HG02610 (cell line): ENCODE data around the gene CEACAM5.
"Not testable (repeated sequence)": the region's sequence is repeated elsewhere in the genome, so short reads cannot be mapped to it uniquely, and the experiment has no call there.

Source experiments
- ATAC-seq: cut with Tn5 transposase; IDR thresholded peaks from one replicate; pipeline ENCODE4 v1.9.1; 2021; ENCODE audit warnings: mild to moderate bottlenecking, moderate library complexity; ENCODE audit not compliant: unreplicated experiment

CEACAM5 gene

DNA sequence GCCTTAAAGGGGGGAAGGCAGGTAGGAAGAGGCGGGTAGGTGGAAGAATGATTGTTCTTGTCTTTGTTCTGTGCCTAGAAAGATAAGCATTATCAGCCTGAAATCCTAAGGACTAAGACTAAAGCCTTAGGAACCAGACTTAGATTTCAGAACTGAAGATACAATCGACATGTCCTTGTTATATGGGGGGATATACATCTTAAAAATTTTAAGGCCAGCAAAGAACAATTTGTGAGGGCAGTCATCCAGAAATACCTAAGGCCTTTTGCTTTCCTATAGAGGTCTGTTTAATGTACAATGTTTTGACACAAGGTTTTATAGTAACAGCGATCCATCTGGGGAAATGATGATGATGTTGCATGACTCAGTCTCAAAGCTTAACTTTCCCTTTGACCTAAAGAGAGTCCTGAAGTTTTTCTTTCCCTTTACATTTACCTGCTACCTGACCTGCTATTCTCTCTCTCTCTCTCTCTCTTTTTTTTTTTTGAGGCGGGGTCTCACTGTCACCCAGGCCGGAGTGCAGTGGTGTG, 26.7 kb downstream of the CEACAM5 start:
- no peak for ATAC-seq

DNA sequence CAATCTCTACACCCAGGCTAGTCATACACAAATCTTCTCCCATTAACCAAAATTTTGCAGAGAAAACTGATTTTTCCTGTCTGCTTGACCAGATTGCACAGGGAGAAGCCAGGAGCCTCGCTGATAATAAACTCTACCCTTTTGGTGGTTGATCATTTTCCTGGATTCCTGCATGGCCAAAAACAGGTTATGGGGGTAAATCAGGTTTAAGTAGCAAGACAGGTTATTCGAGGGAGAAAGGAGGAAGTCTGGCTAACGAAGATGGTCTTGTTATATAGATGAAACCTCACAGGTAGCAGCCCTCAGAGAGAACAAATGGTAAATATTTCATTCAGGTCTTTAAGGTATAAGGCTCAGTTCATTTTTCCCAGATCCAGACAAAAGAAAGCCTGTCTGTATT, 30.9 kb downstream of the CEACAM5 start:
- no peak for ATAC-seq

DNA sequence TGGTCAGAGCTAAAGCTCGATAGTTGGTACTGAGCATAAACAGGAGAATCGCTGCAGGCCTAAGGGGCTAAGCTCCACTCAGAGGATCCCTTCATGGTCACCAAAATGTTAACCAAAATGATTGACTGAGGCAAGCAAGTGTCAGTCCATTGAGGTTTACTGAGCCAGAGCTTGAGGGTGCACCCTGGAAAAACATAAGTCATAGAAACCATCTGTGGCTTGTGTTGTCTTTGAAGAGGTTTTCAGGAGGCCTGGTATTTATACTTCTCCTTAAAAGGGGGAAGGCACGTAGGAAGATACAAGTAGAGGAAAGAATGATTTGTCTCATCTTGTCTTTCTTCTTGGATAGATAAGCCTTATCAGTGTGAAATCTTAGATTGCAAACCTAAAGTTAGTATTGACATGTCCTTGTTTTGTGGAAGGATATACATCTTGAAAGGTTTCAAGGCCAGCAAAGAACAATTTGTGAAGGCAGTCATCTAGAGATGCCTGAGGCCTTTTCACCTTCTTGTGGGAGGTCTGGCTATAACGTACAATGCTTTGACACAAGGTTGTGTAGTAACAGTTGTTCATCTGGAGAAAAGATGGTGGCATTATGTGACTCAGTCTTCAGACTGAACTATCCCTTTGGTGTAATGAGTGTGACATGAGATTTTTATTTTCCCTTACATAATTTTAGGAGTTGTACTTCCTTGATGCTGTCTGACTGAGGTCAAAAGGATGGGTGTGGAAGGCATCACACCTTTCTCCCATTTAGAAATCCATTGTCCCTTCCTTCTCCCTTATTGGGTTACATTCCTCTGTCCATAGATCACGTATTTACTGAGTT, 32.2 kb downstream of the CEACAM5 start:
- ATAC-seq, result no peak

DNA sequence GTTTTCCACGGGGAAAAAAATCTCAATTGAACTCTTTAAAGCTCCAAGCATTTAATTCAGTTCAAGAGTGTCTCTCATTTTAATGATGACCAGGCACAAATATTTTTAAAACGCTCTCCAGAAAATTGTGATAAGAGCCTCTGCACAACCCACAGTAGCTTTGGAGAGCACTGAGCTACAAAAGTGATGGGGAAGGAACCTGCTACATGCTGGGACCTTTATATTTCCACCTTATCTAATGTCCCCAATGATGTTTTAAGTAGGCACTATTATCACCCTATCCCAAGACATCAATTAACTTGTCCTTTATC, 32.8 kb downstream of the CEACAM5 start:
- no peak for ATAC-seq

DNA sequence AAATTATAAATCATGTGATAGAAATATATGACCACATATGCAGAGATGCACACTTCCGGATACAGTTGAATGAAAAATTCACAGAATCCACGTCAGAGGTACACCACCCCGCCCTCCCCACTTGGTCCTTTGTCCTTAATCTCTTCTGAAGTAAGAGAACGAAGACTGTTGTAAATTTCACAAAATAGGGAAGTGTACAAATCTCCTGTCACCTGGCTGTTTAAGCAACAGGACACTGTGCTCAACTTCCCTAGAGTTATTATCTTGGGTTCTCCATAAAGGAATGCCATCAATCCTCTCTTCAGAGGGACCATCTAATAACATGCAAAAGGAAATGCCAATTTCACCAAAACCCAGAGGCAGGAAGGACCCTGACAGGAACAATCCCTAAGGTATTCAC, 36.4 kb downstream of the CEACAM5 start:
- ATAC-seq, result no peak

DNA sequence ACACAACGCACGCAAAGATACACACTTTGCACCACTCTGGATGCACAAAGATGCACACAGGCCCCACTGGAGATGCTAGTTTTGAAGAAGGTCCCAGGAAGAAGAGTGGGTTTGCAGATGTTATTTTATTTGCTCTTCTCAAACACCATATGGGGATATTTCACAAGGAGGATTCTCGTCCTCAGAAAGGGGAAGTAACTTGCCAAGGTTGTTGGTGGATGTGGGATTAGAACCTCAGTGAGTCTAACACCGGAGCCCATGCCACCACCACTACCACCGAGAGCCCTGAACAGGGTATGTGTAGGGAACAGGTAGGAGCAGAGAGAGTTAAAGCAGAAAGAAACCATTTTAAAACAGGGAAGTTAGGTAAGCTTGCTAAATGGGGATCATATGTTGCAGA, 37.3 kb downstream of the CEACAM5 start:
- ATAC-seq, result no peak

DNA sequence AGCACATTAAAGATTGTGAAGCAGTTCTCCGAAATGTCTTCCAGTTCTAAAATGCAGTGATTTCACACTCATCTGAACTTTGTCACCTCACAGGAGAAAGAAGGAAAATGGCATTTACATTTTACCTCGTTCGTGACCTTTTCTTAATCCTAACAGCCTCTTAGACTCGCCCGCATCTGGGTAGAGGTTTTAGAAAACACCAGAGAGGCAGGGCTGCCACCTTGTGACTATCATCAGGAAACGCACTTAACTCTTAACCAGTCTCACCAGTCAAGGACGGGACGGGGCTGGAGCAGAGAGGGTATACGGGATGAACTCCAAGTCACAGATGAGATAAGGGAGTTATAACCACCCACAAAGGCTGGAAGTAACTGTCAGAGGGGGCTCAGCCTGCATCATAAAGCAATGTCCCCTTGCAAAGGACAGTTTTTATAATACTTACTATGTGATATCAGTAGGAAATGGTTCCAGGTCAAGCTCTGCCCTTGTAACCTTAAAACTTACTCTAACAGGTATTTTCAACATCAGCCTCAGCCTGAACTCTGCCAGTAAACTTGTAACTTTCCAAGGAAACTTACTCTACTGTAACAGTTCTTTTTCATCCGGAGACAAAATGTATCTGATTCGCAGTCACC, 38.3 kb downstream of the CEACAM5 start:
- no peak for ATAC-seq

DNA sequence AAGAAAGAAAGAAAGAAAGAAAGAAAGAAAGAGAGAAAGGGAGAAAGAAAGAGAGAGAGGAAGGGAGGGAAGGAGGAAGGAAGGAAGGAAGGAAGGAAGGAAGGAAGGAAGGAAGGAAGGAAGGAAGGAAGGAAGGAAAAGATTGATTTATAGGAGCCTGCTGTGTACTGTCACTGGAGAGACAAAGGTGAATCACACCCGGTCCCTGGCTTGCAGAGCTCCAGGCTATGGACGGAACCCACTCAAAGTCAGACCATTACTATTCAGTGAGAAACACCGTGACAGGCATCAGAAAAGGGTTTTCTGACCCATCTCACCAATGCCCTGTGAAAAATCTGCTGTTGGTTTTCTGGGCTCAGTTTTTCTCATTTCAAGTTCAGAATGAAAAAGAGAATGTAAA, 39.6 kb downstream of the CEACAM5 start:
- ATAC-seq, result no peak

DNA sequence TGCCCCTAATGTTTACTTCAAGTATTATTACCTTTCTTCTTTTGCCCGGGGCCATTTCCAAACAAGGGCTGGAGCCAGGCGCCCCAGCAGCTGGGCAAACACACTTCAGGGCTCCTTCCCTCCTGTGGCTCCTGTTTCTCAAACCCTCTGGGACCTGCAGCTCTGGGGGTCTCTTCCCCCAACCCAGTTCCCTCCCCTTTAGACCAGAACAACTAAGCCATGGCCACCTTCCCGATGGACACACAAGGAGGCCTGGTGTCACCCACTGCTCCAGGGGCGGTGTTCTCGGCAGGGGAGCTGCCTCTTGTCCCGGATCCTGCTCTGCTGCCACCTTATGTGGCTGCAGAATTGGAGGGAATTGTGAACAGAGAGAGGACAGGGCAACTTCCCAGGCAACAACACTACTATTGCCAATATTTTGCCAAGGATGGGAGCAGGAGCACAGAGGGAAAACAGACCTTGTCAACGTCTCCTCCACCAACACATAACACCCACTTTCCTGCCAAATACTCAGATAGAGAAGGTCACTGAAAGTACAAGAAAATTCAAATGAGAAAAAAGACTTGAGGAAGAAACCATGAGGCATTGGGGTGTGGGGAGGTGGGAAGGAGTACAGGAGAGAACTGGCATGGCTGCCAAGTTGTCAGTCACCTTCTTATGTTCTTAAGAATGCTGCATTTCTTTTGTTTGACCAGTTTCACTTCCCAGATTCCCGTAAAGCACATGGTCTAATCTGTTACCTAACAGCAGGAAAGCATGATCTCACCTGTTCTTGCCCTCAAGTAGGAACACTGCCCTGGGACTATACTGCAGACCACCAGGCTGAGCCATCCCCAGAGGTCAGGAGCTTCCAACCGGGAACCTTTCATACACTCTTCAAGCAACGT, 42.1 kb downstream of the CEACAM5 start:
- ATAC-seq, result not testable (repeated sequence)

DNA sequence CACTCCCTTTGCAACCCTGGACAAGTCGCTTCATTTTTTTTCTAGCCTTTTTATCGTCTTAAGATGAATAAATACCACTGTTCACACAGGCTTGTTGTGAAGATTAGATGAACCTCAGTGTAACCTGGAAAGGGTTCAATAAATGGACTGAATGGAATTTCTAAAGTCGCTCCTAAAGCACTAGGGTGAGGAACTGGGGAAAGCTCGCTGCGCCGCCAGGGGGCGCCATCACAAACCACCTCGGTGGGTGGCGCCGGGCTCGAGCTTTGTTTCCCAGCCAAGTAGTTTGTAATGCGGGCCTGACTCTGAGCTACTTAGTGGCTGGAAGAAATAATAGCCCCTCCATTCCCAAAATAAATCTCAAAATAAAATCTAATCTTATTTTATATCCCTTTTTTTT, 44.7 kb downstream of the CEACAM5 start:
- no peak for ATAC-seq

DNA sequence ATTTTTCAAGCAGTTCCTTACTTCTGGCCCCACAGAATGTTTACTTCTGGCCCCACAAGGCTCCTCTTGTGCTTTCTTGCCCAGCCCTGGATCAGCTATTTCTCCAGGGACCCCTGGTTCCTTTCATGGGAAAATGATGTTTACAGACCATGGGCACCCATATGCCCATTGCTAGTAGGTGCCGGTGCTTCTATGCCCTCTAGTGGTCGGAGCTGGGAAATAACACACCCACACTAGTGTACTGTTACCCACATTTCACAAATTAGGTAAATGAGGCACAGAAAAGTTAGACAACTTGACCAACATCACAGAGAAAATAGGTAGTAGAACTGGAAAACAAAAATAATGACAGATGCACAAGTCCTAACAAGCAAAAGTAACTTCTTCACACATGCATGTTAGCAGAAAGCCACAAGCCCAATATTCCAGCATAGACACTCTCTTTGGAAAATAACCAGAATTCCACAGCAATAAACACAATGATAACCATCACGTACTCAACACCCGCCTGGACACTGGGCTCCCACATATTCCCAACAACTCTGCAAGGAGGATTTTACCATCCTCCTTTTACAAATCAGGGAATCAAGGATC, 45.6 kb downstream of the CEACAM5 start:
- no peak for ATAC-seq

DNA sequence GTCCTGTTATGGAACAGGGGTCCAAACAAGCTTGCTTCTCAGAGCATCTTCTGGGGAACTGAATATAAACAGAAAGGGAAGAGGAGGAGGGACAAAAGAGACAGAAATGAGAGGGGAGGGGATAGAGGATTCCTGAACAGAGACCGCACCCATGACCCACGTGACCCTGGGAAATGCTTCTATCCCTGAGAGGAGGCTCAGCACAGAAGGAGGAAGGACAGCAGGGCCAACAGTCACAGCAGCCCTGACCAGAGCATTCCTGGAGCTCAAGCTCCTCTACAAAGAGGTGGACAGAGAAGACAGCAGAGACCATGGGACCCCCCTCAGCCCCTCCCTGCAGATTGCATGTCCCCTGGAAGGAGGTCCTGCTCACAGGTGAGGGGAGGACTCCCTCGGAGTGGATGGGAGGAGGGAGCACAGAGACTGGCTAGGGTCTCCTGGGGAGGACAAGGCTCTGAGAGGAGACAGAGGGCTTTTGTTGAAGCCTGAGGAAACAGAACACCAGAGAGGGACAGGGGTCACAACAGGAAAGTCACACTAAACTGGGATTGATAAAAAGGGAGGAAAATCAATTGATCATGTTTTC, 47.0 kb downstream of the CEACAM5 start, which contains the start of gene CEACAM6:
TSS of gene CEACAM6 (plus strand) at position 203 of the 586 bp plus-strand sequence. CDS start at position 312, 109 bp downstream.
- no peak for ATAC-seq

DNA sequence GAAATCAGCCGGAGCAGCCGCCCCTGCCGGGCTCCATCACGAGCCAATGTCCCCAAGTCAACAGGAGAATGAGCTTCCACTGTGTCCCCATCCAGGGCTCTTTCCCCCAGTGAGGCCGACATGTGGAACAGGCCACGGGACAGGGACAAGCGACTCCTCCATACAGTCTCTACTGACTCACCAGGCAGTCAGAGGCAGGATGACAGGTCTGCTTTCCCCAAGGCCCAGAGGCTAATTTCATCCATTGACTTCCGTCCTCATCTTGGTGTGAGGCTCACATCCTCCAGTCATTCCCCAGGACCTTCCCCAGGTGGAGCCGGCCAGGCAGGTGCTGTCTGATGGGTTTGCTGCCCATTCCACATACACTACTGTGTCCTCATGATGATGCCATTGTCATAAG, 50.4 kb downstream of the CEACAM5 start:
- ATAC-seq, result no peak

DNA sequence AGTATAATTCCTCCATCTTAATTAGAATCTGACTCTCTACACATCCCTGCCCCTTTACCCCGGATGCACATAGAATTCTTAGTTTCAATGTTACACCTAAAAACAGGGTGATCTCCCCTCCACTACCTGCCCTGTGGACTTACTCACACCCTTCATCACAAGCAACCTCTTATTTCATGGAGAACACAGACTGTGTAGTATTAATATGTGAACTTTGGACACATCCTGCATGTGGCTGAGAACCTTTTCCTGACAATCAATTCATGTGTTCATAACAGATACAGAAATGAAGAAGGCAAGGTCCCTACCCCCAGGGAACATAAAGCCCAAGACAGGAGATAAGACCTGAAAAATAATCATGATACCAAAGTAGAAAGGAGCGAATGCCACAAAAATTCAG, 58.7 kb downstream of the CEACAM5 start:
- ATAC-seq, result no peak

DNA sequence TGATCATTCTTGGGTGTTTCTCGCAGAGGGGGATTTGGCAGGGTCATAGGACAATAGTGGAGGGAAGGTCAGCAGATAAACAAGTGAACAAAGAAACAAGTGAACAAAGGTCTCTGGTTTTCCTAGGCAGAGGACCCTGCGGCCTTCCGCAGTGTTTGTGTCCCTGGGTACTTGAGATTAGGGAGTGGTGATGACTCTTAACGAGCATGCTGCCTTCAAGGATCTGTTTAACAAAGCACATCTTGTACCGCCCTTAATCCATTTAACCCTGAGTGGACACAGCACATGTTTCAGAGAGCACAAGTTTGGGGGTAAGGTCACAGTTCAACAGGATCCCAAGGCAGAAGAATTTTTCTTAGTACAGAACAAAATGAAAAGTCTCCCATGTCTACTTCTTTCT, 59.7 kb downstream of the CEACAM5 start:
- not testable (repeated sequence) for ATAC-seq

DNA sequence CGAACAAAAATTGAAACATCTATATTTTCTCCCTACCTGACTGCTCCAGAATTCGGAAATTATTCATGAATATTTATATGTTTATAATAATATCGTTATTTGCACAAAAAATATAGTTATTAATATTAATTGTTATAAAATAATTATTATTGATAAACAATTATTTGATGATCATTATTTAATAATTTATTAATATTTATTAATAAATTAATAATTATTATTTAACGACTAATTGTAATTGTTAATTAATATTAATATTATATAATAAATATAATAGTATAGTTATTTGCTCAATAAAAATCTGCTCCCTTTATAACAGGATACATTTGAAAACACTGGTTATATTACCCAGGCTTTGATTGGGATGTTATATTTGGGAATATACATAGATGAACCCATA, 61.2 kb downstream of the CEACAM5 start:
- no peak for ATAC-seq

DNA sequence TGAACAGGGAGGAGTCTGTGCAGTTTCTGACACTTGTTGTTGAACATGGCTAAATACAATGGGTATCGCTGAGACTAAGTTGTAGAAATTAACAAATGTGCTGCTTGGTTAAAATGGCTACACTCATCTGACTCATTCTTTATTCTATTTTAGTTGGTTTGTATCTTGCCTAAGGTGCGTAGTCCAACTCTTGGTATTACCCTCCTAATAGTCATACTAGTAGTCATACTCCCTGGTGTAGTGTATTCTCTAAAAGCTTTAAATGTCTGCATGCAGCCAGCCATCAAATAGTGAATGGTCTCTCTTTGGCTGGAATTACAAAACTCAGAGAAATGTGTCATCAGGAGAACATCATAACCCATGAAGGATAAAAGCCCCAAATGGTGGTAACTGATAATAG, 63.0 kb downstream of the CEACAM5 start:
- ATAC-seq, result no peak

DNA sequence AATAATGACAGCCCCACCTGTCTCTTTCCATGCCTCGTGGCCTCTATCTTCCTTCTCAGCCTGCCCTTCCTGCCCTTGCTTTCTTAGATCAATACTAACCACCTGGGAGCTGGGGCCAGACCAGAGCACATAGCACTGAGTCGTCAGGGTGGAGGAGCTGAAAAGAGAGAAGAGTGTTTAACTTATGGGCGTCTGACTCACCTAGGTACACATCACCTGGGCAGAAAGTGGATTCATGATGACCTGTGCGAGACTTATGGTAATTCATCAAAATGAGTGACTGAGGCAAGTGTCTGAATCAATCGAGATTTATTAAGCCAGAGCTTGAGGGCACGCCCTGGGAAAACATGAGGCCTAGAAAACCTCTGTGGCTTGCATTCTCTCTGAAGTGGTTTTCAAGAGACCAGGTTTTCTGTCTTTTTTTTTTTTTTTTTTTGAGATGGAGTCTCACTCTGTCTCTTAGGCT, 66.1 kb downstream of the CEACAM5 start:
- ATAC-seq, result no peak

DNA sequence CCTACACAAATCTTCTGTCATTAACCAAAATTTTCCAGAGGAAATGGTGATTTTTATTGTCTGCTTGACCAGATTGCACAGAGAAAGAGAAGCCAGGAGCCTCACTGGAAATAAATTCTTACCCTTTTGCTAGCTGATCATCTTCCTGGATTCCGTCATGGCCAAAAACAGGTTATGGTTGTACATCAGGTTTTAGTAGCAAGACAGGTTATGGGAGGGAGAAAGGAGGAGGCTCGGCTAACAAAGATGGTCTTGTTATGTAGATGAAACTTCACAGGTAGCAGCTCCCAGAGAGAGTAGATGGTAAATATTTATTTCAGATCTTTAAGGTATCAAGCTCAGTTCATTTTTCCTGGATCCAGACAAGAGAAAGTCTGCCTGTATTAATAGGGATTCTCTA, 68.3 kb downstream of the CEACAM5 start:
- no peak for ATAC-seq
